HG03342 (cell line): ENCODE data around the gene NDST1.

Experiments used
- ATAC-seq: cut with Tn5 transposase; IDR thresholded peaks from one replicate; pipeline ENCODE4 v1.9.1; 2021; ENCODE audit warnings: mild to moderate bottlenecking, moderate library complexity; ENCODE audit not compliant: unreplicated experiment

NDST1 gene

GRCh38 chr5:150583541-150584225 lies 75.8 kb downstream of the NDST1 start:
- ATAC-seq: no peak

- ATAC-seq: no peak
These were observed 76.8 kb downstream of the NDST1 start for GRCh38 chr5:150584556-150585335.

- ATAC-seq: no peak
These were observed 77.9 kb downstream of the NDST1 start for GRCh38 chr5:150585781-150586341.

- no peak for ATAC-seq
These were observed 79.1 kb downstream of the NDST1 start for GRCh38 chr5:150587016-150587415.

GRCh38 chr5:150587856-150588595 lies 80.1 kb downstream of the NDST1 start:
- no peak for ATAC-seq

- no peak for ATAC-seq
These were observed 80.6 kb downstream of the NDST1 start for GRCh38 chr5:150588596-150588890.

GRCh38 chr5:150589862-150590601 lies 82.1 kb downstream of the NDST1 start:
- ATAC-seq: no peak

GRCh38 chr5:150590979-150591695 lies 83.2 kb downstream of the NDST1 start:
- no peak for ATAC-seq

GRCh38 chr5:150593593-150593992 lies 85.7 kb downstream of the NDST1 start:
- no peak for ATAC-seq

- no peak for ATAC-seq
These were observed 86.1 kb downstream of the NDST1 start for GRCh38 chr5:150593996-150594395.

- ATAC-seq: no peak
These were observed 87.6 kb downstream of the NDST1 start for GRCh38 chr5:150595466-150596031.

- ATAC-seq: no peak
These were observed 88.4 kb downstream of the NDST1 start for GRCh38 chr5:150596313-150596712.

- ATAC-seq: no peak
These were observed 88.9 kb downstream of the NDST1 start for GRCh38 chr5:150596826-150597225.

- ATAC-seq: no peak
These were observed 90.1 kb downstream of the NDST1 start for GRCh38 chr5:150598006-150598405.

GRCh38 chr5:150598821-150599273 lies 90.9 kb downstream of the NDST1 start:
- no peak for ATAC-seq

GRCh38 chr5:150599281-150599680 lies 91.3 kb downstream of the NDST1 start:
- ATAC-seq: no peak

GRCh38 chr5:150599917-150600511 lies 92.1 kb downstream of the NDST1 start:
- ATAC-seq: no peak

GRCh38 chr5:150600616-150601490 lies 92.9 kb downstream of the NDST1 start:
- no peak for ATAC-seq
